Measurements from ENCODE around the gene COPS9.

The COPS9 gene

GRCh38 chr2:240147382-240147781, 11.3 kb upstream of the COPS9 start:
- DNase-seq: no peak

- no peak for DNase-seq
These were observed 10.6 kb upstream of the COPS9 start for GRCh38 chr2:240146627-240147278.

- no peak for DNase-seq
These were observed 10.0 kb upstream of the COPS9 start for GRCh38 chr2:240146141-240146561.

- no peak for DNase-seq
These were observed 9.4 kb upstream of the COPS9 start for GRCh38 chr2:240145461-240145860.

- DNase-seq: no peak
These were observed 8.7 kb upstream of the COPS9 start for GRCh38 chr2:240144649-240145261.

GRCh38 chr2:240143801-240144648, 7.9 kb upstream of the COPS9 start:
- peak; percentile 74 for DNase-seq

- no peak for DNase-seq
These were observed 7.2 kb upstream of the COPS9 start for GRCh38 chr2:240143276-240143675.

- no peak for DNase-seq
These were observed 6.8 kb upstream of the COPS9 start for GRCh38 chr2:240142859-240143258.

GRCh38 chr2:240142256-240142775, 6.2 kb upstream of the COPS9 start:
- no peak for DNase-seq

- DNase-seq: no peak
These were observed 5.6 kb upstream of the COPS9 start for GRCh38 chr2:240141736-240142135.

GRCh38 chr2:240140920-240141319, 4.8 kb upstream of the COPS9 start:
- DNase-seq: no peak

GRCh38 chr2:240140511-240140910, 4.4 kb upstream of the COPS9 start, which contains the start of gene OTOS:
Gene OTOS (minus strand): TSS chr2:240140658. CDS start chr2:240140326, 332 bp downstream.
- DNase-seq: no peak

- no peak for DNase-seq
These were observed 3.7 kb upstream of the COPS9 start for GRCh38 chr2:240139666-240140393.

GRCh38 chr2:240139011-240139441, 2.9 kb upstream of the COPS9 start:
- DNase-seq: no peak

GRCh38 chr2:240138254-240138984, 2.3 kb upstream of the COPS9 start:
- no peak for DNase-seq

GRCh38 chr2:240137596-240138253, 1.6 kb upstream of the COPS9 start:
- DNase-seq: no peak

- no peak for DNase-seq
These were observed 677 bp upstream of the COPS9 start for GRCh38 chr2:240136671-240137292.

- no peak for DNase-seq
These were observed 446 bp downstream of the COPS9 start for GRCh38 chr2:240135706-240136012.

- no peak for DNase-seq
These were observed 1.1 kb downstream of the COPS9 start for GRCh38 chr2:240134956-240135520.

GRCh38 chr2:240134466-240134865, 1.6 kb downstream of the COPS9 start:
- DNase-seq: no peak

- no peak for DNase-seq
These were observed 2.7 kb downstream of the COPS9 start for GRCh38 chr2:240133401-240133800.
